ENCODE results near the gene PTPRK. TPM values are rescaled to one million over a fixed set of nuclear protein-coding genes. Genes with fewer than 3 reads are reported as not detected.

Gene PTPRK
- total RNA-seq, 4 donors from 2014 or later, result 40.1 to 82.0 (median 57.6) TPM

DNA sequence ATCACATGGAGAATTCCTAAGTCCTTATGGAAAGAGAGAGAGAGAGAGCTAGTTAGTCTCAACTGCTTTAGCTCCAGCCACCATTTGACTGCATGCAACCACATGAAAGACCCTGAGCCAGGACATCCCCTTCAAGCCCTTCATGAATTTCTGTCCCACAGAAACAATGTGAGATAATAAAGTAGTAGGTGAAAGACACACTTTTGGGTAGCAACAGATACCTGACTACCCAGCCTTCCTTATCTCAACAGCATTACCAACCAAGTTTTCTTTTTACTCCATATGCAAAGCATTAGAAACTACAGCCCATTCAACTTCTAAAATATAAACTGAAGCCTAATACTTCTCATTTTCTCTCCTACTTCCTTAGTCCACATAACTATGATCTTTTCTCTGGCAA, 596.4 kb downstream of the PTPRK start:
- TF ChIP-seq POLR2A (IDR thresholded peaks at IDR 0.05) (no peak), POLR2AphosphoS5 (IDR thresholded peaks at IDR 0.05) (no peak), CTCF (IDR thresholded peaks at IDR 0.05) (no peak), EP300 (IDR thresholded peaks at IDR 0.05) (no peak)
- Histone ChIP-seq H3K4me1 (no peaks in the 10 kb centered on the region), H3K36me3 (no peaks in the 10 kb centered on the region), H3K4me3 (no peak overlapping the region), H3K9me3 (peaks cover 4% of the 10 kb centered on the region), H3K27me3 (no peaks in the 10 kb centered on the region), H3K27ac (no peak overlapping the region)
- no peak for DNase-seq (ENCODE audit: low spot score in 2 of 2)

- 83% methylated on average over 2 of the region's 2 CpGs for WGBS
- no peaks in the 10 kb centered on the region for H3K4me1 ChIP-seq
- peaks cover 4% of the 10 kb centered on the region for H3K9me3 ChIP-seq
- DNase-seq (ENCODE audit: low spot score in 2 of 2), result no peak
- H3K4me3 ChIP-seq, result no peak overlapping the region
- no peaks in the 10 kb centered on the region for H3K36me3 ChIP-seq
- H3K27me3 ChIP-seq, result no peaks in the 10 kb centered on the region
- no peak for TF ChIP-seq EP300 (IDR thresholded peaks at IDR 0.05)
- H3K27ac ChIP-seq, result no peak overlapping the region
These were observed 597.3 kb downstream of the PTPRK start for GRCh38 chr6:127923135-127923534.

DNA sequence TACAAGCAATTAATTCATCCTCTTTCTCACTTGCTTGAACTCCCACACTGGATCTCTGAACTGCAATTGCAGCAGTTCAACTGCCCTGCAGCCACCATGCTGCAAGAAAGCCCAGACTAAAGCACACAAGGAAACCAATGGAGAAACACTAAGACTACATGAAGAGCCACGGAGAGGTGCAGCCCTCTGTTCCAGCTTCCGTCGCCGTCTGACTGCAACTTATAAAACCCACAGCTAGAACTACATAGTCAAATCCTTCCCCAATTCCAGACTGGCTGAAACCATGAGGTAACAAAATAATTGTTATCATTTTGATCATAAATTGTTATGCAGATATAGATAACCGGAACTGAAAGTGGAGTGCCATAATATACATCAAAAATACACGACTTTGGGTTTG, 598.4 kb downstream of the PTPRK start:
- H3K4me1 ChIP-seq, result no peaks in the 10 kb centered on the region
- H3K27ac ChIP-seq, result no peak overlapping the region
- H3K27me3 ChIP-seq, result no peaks in the 10 kb centered on the region
- TF ChIP-seq POLR2AphosphoS5 (IDR thresholded peaks at IDR 0.05) (no peak), EP300 (IDR thresholded peaks at IDR 0.05) (no peak), POLR2A (IDR thresholded peaks at IDR 0.05) (no peak), CTCF (IDR thresholded peaks at IDR 0.05) (no peak)
- 95% methylated on average over 6 of the region's 6 CpGs for WGBS
- H3K9me3 ChIP-seq, result peaks cover 4% of the 10 kb centered on the region
- no peak for DNase-seq (ENCODE audit: low spot score in 2 of 2)
- no peak overlapping the region for H3K4me3 ChIP-seq
- no peaks in the 10 kb centered on the region for H3K36me3 ChIP-seq

DNA sequence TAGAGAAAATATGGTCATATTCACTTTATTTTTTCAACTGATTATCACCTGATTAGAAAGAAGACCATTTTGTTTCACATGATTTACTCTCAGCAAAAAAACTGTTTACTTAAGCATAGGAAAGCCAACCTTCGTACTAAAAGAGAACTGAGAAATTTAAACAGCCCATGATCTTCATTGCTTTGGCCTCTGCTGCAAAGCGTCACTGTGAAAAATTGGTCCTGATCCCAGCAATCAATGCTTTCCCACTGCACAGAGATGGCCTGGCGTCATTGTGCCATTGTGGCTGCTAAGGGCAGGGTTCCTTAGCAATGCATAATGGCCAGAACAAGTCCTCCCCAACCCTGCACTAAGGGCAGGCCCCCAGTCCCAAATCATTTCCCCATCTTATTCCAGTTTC, 599.6 kb downstream of the PTPRK start:
- Histone ChIP-seq H3K9me3 (no peaks in the 10 kb centered on the region), H3K4me3 (no peak overlapping the region), H3K36me3 (no peaks in the 10 kb centered on the region), H3K27ac (no peak overlapping the region), H3K4me1 (no peaks in the 10 kb centered on the region), H3K27me3 (no peaks in the 10 kb centered on the region)
- 85% methylated on average over 3 of the region's 3 CpGs for WGBS
- TF ChIP-seq POLR2A (IDR thresholded peaks at IDR 0.05), result no peak
- TF ChIP-seq POLR2AphosphoS5 (IDR thresholded peaks at IDR 0.05), result no peak
- TF ChIP-seq CTCF (IDR thresholded peaks at IDR 0.05), result no peak
- TF ChIP-seq EP300 (IDR thresholded peaks at IDR 0.05), result no peak
- DNase-seq (ENCODE audit: low spot score in 2 of 2), result no peak

Data from suprapubic skin (tissue), 4 donors.